ENCODE results near the gene GALNT14. TPM values are rescaled to one million over a fixed set of nuclear protein-coding genes. Genes with fewer than 3 reads are reported as not detected.

Gene GALNT14
- total RNA-seq, 2 experiments from 2014 or later, result 0.48 to 0.83 TPM

- H3K4me1 Mint-ChIP-seq, result no peaks in the 10 kb centered on the region
- intact Hi-C loops (cut with DNase I, micrococcal nuclease), result no loop called here
- no peaks in the 10 kb centered on the region for H3K27me3 Mint-ChIP-seq
- H3K36me3 Mint-ChIP-seq (ENCODE audit: low read depth), result no peaks in the 10 kb centered on the region
- no peaks in the 10 kb centered on the region for H3K9me3 Mint-ChIP-seq (ENCODE audit: low read depth)
- H3K27ac Mint-ChIP-seq, result no peak overlapping the region
- ATAC-seq, result no peak
- CTCF ChIA-PET, result interaction anchor here (0.6 to 2.8 kb wide), 5 partner anchors 9 to 977 kb away, joined by 3 to 12 read pairs (median 3); no protein-coding TSS in a partner anchor
- DNase-seq, result no peak
- H3K4me3 Mint-ChIP-seq, result no peak overlapping the region
- POLR2A ChIA-PET, result no interaction called here
Observed at GRCh38 chr2:31150120-31150670, 12.0 kb upstream of the GALNT14 start.

GRCh38 chr2:31148514-31148913 is 10.3 kb upstream of the GALNT14 start:
- no peak overlapping the region for H3K4me3 Mint-ChIP-seq
- H3K27me3 Mint-ChIP-seq, result no peaks in the 10 kb centered on the region
- H3K36me3 Mint-ChIP-seq (ENCODE audit: low read depth), result no peaks in the 10 kb centered on the region
- ATAC-seq (no peak), DNase-seq (no peak)
- CTCF ChIA-PET, result interaction anchor here (1.1 kb wide), 1 partner anchor 186 kb away, joined by 3 read pairs; no protein-coding TSS in a partner anchor
- H3K4me1 Mint-ChIP-seq, result no peaks in the 10 kb centered on the region
- no peak overlapping the region for H3K27ac Mint-ChIP-seq
- H3K9me3 Mint-ChIP-seq (ENCODE audit: low read depth), result no peaks in the 10 kb centered on the region
- POLR2A ChIA-PET, result no interaction called here
- intact Hi-C loops (cut with DNase I, micrococcal nuclease), result no loop called here

- ATAC-seq, result no peak
- ChIA-PET CTCF (no interaction called here), POLR2A (no interaction called here)
- no peak for DNase-seq
- H3K9me3 Mint-ChIP-seq (ENCODE audit: low read depth), result no peaks in the 10 kb centered on the region
- H3K27me3 Mint-ChIP-seq, result no peaks in the 10 kb centered on the region
- no peaks in the 10 kb centered on the region for H3K4me1 Mint-ChIP-seq
- intact Hi-C loops (cut with DNase I, micrococcal nuclease), result no loop called here
- no peak overlapping the region for H3K4me3 Mint-ChIP-seq
- H3K36me3 Mint-ChIP-seq (ENCODE audit: low read depth), result no peaks in the 10 kb centered on the region
- H3K27ac Mint-ChIP-seq, result no peak overlapping the region
Observed at GRCh38 chr2:31147645-31148044, 9.4 kb upstream of the GALNT14 start.

GRCh38 chr2:31142110-31142509 is 3.9 kb upstream of the GALNT14 start:
- DNase-seq (no peak), ATAC-seq (no peak)
- no peaks in the 10 kb centered on the region for H3K9me3 Mint-ChIP-seq (ENCODE audit: low read depth)
- H3K36me3 Mint-ChIP-seq (ENCODE audit: low read depth), result no peaks in the 10 kb centered on the region
- ChIA-PET POLR2A (no interaction called here), CTCF (interaction anchor here (0.5 to 1.8 kb wide), 2 partner anchors 15 to 159 kb away, joined by 3 to 5 read pairs; no protein-coding TSS in a partner anchor)
- H3K27me3 Mint-ChIP-seq, result peaks cover 6% of the 10 kb centered on the region
- H3K27ac Mint-ChIP-seq, result no peak overlapping the region
- peaks cover 1% of the 10 kb centered on the region for H3K4me1 Mint-ChIP-seq
- H3K4me3 Mint-ChIP-seq, result no peak overlapping the region
- intact Hi-C loops (cut with DNase I, micrococcal nuclease), result no loop called here

GRCh38 chr2:31141443-31142085 is 3.3 kb upstream of the GALNT14 start:
- ChIA-PET POLR2A (no interaction called here), CTCF (interaction anchor here (0.8 to 1.8 kb wide), 3 partner anchors 9 to 428 kb away, joined by 3 to 5 read pairs (median 4); no protein-coding TSS in a partner anchor)
- ATAC-seq (no peak), DNase-seq (no peak)
- H3K4me1 Mint-ChIP-seq, result peaks cover 7% of the 10 kb centered on the region
- no peak overlapping the region for H3K4me3 Mint-ChIP-seq
- H3K27ac Mint-ChIP-seq, result no peak overlapping the region
- H3K9me3 Mint-ChIP-seq (ENCODE audit: low read depth), result no peaks in the 10 kb centered on the region
- H3K36me3 Mint-ChIP-seq (ENCODE audit: low read depth), result no peaks in the 10 kb centered on the region
- peaks cover 11% of the 10 kb centered on the region for H3K27me3 Mint-ChIP-seq
- intact Hi-C loops (cut with DNase I, micrococcal nuclease), result no loop called here

- ChIA-PET CTCF (interaction anchor here (0.8 to 1.2 kb wide), 3 partner anchors 10 to 94 kb away, joined by 3 to 4 read pairs (median 4); partner anchors contain the start of gene EHD3), POLR2A (no interaction called here)
- Mint-ChIP-seq H3K27me3 (peaks cover 25% of the 10 kb centered on the region), H3K36me3 (ENCODE audit: low read depth) (no peaks in the 10 kb centered on the region), H3K27ac (no peak overlapping the region), H3K4me3 (no peak overlapping the region), H3K4me1 (peaks cover 7% of the 10 kb centered on the region), H3K9me3 (ENCODE audit: low read depth) (no peaks in the 10 kb centered on the region)
- ATAC-seq (no peak), DNase-seq (no peak)
- intact Hi-C loops (cut with DNase I, micrococcal nuclease), result no loop called here
Observed at GRCh38 chr2:31140151-31140550, 1.9 kb upstream of the GALNT14 start.

GRCh38 chr2:31139671-31140070 is 1.4 kb upstream of the GALNT14 start:
- H3K4me1 Mint-ChIP-seq, result peaks cover 7% of the 10 kb centered on the region
- intact Hi-C loops (cut with DNase I, micrococcal nuclease), result loop anchor here in 1 of 2 experiments (2.0 to 10.0 kb wide), 2 partner anchors 185 to 425 kb away; no protein-coding TSS in a partner anchor
- CTCF ChIA-PET, result interaction anchor here (0.8 to 1.0 kb wide), 3 partner anchors 30 to 94 kb away, joined by 3 to 4 read pairs (median 4); partner anchors contain the start of gene EHD3

GRCh38 chr2:31137211-31138036 is 816 bp downstream of the GALNT14 start:
- H3K27me3 Mint-ChIP-seq, result peaks cover 35% of the 10 kb centered on the region
- H3K27ac Mint-ChIP-seq, result no peak overlapping the region
- H3K36me3 Mint-ChIP-seq (ENCODE audit: low read depth), result no peaks in the 10 kb centered on the region
- intact Hi-C loops (cut with DNase I, micrococcal nuclease), result loop anchor here in 1 of 2 experiments (1.0 to 10.0 kb wide), 4 partner anchors 33 to 423 kb away; no protein-coding TSS in a partner anchor
- DNase-seq (peak; percentile 18), ATAC-seq (no peak)
- peaks cover 7% of the 10 kb centered on the region for H3K4me1 Mint-ChIP-seq
- H3K4me3 Mint-ChIP-seq, result peak overlapping the region; percentile 64
- POLR2A ChIA-PET, result no interaction called here
- H3K9me3 Mint-ChIP-seq (ENCODE audit: low read depth), result no peaks in the 10 kb centered on the region
- CTCF ChIA-PET, result interaction anchor here (0.7 to 1.7 kb wide), 5 partner anchors 54 to 1804 kb away, joined by 3 to 5 read pairs (median 3); no protein-coding TSS in a partner anchor

More at GRCh38 chr2:31139671-31140070, 1.4 kb upstream of the GALNT14 start:
- DNase-seq (no peak), ATAC-seq (no peak)
- Mint-ChIP-seq H3K27me3 (peaks cover 30% of the 10 kb centered on the region), H3K36me3 (ENCODE audit: low read depth) (no peaks in the 10 kb centered on the region), H3K9me3 (ENCODE audit: low read depth) (no peaks in the 10 kb centered on the region), H3K4me3 (no peak overlapping the region), H3K27ac (no peak overlapping the region)
- POLR2A ChIA-PET, result no interaction called here

- ChIA-PET POLR2A (no interaction called here), CTCF (interaction anchor here (1.7 kb wide), 1 partner anchor 425 kb away, joined by 4 read pairs; no protein-coding TSS in a partner anchor)
- H3K36me3 Mint-ChIP-seq (ENCODE audit: low read depth), result no peaks in the 10 kb centered on the region
- H3K27ac Mint-ChIP-seq, result no peak overlapping the region
- H3K9me3 Mint-ChIP-seq (ENCODE audit: low read depth), result no peaks in the 10 kb centered on the region
- peaks cover 7% of the 10 kb centered on the region for H3K4me1 Mint-ChIP-seq
- peak overlapping the region; percentile 49 for H3K4me3 Mint-ChIP-seq
- intact Hi-C loops (cut with DNase I, micrococcal nuclease), result loop anchor here in 1 of 2 experiments (10.0 kb wide), 1 partner anchor 422 kb away; no protein-coding TSS in a partner anchor
- H3K27me3 Mint-ChIP-seq, result peaks cover 33% of the 10 kb centered on the region
- ATAC-seq (no peak), DNase-seq (peak; percentile 15)
Observed at GRCh38 chr2:31136732-31137131, 1.5 kb downstream of the GALNT14 start.

GRCh38 chr2:31136000-31136399 is 2.2 kb downstream of the GALNT14 start:
- Mint-ChIP-seq H3K9me3 (ENCODE audit: low read depth) (no peaks in the 10 kb centered on the region), H3K27ac (no peak overlapping the region), H3K4me3 (no peak overlapping the region), H3K4me1 (peaks cover 7% of the 10 kb centered on the region), H3K27me3 (peaks cover 32% of the 10 kb centered on the region), H3K36me3 (ENCODE audit: low read depth) (no peaks in the 10 kb centered on the region)
- ATAC-seq (no peak), DNase-seq (no peak)
- ChIA-PET CTCF (no interaction called here), POLR2A (no interaction called here)
- intact Hi-C loops (cut with DNase I, micrococcal nuclease), result loop anchor here in 1 of 2 experiments (10.0 kb wide), 1 partner anchor 421 kb away; no protein-coding TSS in a partner anchor

- ChIA-PET CTCF (interaction anchor here (0.5 kb wide), 1 partner anchor 969 kb away, joined by 3 read pairs; no protein-coding TSS in a partner anchor), POLR2A (no interaction called here)
- H3K27ac Mint-ChIP-seq, result no peak overlapping the region
- H3K4me3 Mint-ChIP-seq, result no peak overlapping the region
- H3K27me3 Mint-ChIP-seq, result peaks cover 32% of the 10 kb centered on the region
- peaks cover 7% of the 10 kb centered on the region for H3K4me1 Mint-ChIP-seq
- intact Hi-C loops (cut with DNase I, micrococcal nuclease), result loop anchor here in 1 of 2 experiments (10.0 kb wide), 1 partner anchor 420 kb away; no protein-coding TSS in a partner anchor
- no peaks in the 10 kb centered on the region for H3K9me3 Mint-ChIP-seq (ENCODE audit: low read depth)
- ATAC-seq (no peak), DNase-seq (no peak)
- H3K36me3 Mint-ChIP-seq (ENCODE audit: low read depth), result no peaks in the 10 kb centered on the region
Observed at GRCh38 chr2:31134480-31134879, 3.8 kb downstream of the GALNT14 start.
